Measurements from ENCODE around the gene CCDC102A. TPM values are rescaled to one million over a fixed set of nuclear protein-coding genes. Genes with fewer than 3 reads are reported as not detected.

Gene CCDC102A
- total and polyA plus RNA-seq, 2 of the 13 experiments (the other 11 are each of a cell fraction or from before 2014, with no cell fraction given) = 2.1 to 2.8 TPM

- no peak for TF ChIP-seq PRDM15 (CRISPR knock-in tag; IDR thresholded peaks at IDR 0.05)
- no peak for TF ChIP-seq PCBP1 (IDR thresholded peaks at IDR 0.05; ENCODE audit: borderline replicate concordance, low read depth, low read length)
- no peak for TF ChIP-seq ZBTB42 (CRISPR knock-in tag; IDR thresholded peaks at IDR 0.05)
- no peak for TF ChIP-seq GTF2F1 (IDR thresholded peaks at IDR 0.05; ENCODE audit: low read length)
- TF ChIP-seq LRRFIP1 (CRISPR knock-in tag; conservative IDR thresholded peaks at IDR 0.05) = no peak
- TF ChIP-seq ZNF329 (CRISPR knock-in tag; IDR thresholded peaks at IDR 0.05; ENCODE audit: low read depth) = peak; percentile 74; the same call in 1 of the 2 replicates
- peak; percentile 26; the same call in 1 of the 2 replicates for TF ChIP-seq ARID5B (CRISPR knock-in tag; IDR thresholded peaks at IDR 0.05)
- no peak for TF ChIP-seq ZNF639 (CRISPR knock-in tag; conservative IDR thresholded peaks at IDR 0.05)
- TF ChIP-seq NFYB (CRISPR knock-in tag; IDR thresholded peaks at IDR 0.05) = no peak
- TF ChIP-seq ATRX (CRISPR knock-in tag; IDR thresholded peaks at IDR 0.05; ENCODE audit: borderline replicate concordance) = no peak
- TF ChIP-seq RBFOX2 (IDR thresholded peaks at IDR 0.05; ENCODE audit: low read depth, low read length) = no peak
- no peak for TF ChIP-seq REL (CRISPR knock-in tag; conservative IDR thresholded peaks at IDR 0.05)
- no peak for TF ChIP-seq ATF7-NPFF (CRISPR knock-in tag; IDR thresholded peaks at IDR 0.05; ENCODE audit: low read depth)
- no peak for TF ChIP-seq GABPA (IDR thresholded peaks at IDR 0.05; ENCODE audit: low read depth, low read length)
- TF ChIP-seq GABPA (CRISPR knock-in tag; IDR thresholded peaks at IDR 0.05; ENCODE audit: low read depth) = peak; percentile 29; the same call in 1 of the 2 replicates
- no peak for TF ChIP-seq NFE2L1 (CRISPR knock-in tag; IDR thresholded peaks at IDR 0.05; ENCODE audit: borderline replicate concordance)
- no peak for TF ChIP-seq ZC3H13 (CRISPR knock-in tag; IDR thresholded peaks at IDR 0.05)
- no peak for TF ChIP-seq ZNF605 (CRISPR knock-in tag; IDR thresholded peaks at IDR 0.05)
- TF ChIP-seq ZNF543 (CRISPR knock-in tag; IDR thresholded peaks at IDR 0.05) = no peak
- TF ChIP-seq SKI (IDR thresholded peaks at IDR 0.05; ENCODE audit: partially characterized antibody) = no peak
These were observed 6.3 kb downstream of the CCDC102A start (continued) for GRCh38 chr16:57530104-57530521.

Data from HepG2 (cell line).